ENCODE results near the gene TAS1R3.
A peak's percentile ranks its signal among the peaks of the same experiment; 100 is the strongest.

TAS1R3 gene

GRCh38 chr1:1373815-1374588, 42.9 kb downstream of the TAS1R3 start:
- H3K4me3 ChIP-seq (ENCODE audit: low read length) = peak overlapping the region; percentile 95
- no peak for TF ChIP-seq ZNF274 (IDR thresholded peaks at IDR 0.05; ENCODE audit: low read depth, low read length)

- TF ChIP-seq ZNF274 (IDR thresholded peaks at IDR 0.05; ENCODE audit: low read depth, low read length) = no peak
- peak overlapping the region; percentile 95 for H3K4me3 ChIP-seq (ENCODE audit: low read length)
Observed at GRCh38 chr1:1374589-1374928, 43.5 kb downstream of the TAS1R3 start.

- H3K4me3 ChIP-seq (ENCODE audit: low read length) = peak within 1 kb of the TSS; percentile 95
- no peak for TF ChIP-seq ZNF274 (IDR thresholded peaks at IDR 0.05; ENCODE audit: low read depth, low read length)
Observed at GRCh38 chr1:1374929-1375662, 44.0 kb downstream of the TAS1R3 start, which contains the start of gene AURKAIP1. TSS of gene AURKAIP1 (minus strand) at chr1:1375207. CDS start at chr1:1374756, 451 bp downstream.

GRCh38 chr1:1376551-1377226, 45.6 kb downstream of the TAS1R3 start:
- TF ChIP-seq ZNF274 (IDR thresholded peaks at IDR 0.05; ENCODE audit: low read depth, low read length) = no peak
- no peak overlapping the region; the same call in 1 of the 2 replicates for H3K4me3 ChIP-seq (ENCODE audit: low read length)

GRCh38 chr1:1377540-1378205, 46.6 kb downstream of the TAS1R3 start:
- TF ChIP-seq ZNF274 (IDR thresholded peaks at IDR 0.05; ENCODE audit: low read depth, low read length) = no peak

GRCh38 chr1:1380860-1381259, 49.8 kb downstream of the TAS1R3 start:
- no peak for TF ChIP-seq ZNF274 (IDR thresholded peaks at IDR 0.05; ENCODE audit: low read depth, low read length)
- no peak overlapping the region for H3K4me3 ChIP-seq (ENCODE audit: low read length)

More at GRCh38 chr1:1377540-1378205, 46.6 kb downstream of the TAS1R3 start:
- no peak overlapping the region for H3K4me3 ChIP-seq (ENCODE audit: low read length)

- H3K4me3 ChIP-seq (ENCODE audit: low read length) = no peak overlapping the region
- no peak for TF ChIP-seq ZNF274 (IDR thresholded peaks at IDR 0.05; ENCODE audit: low read depth, low read length)
Observed at GRCh38 chr1:1381294-1381693, 50.2 kb downstream of the TAS1R3 start.

Measured in GM08714 (cell line).